ENCODE measurements around the gene CELA2B. TPM values are rescaled to one million over a fixed set of nuclear protein-coding genes. Genes with fewer than 3 reads are reported as not detected.

CELA2B gene
- total and polyA plus RNA-seq, 9 of the 15 experiments (the other 6 are each of a cell fraction or from before 2014, with no cell fraction given) = 0.25 to 2.1 (median 0.38) TPM; not detected in 5

- TF ChIP-seq ATF1 (CRISPR knock-in tag; IDR thresholded peaks at IDR 0.05) = no peak
- TF ChIP-seq ATF1 (tag; IDR thresholded peaks at IDR 0.05) = no peak
- no peak for TF ChIP-seq MAFK (IDR thresholded peaks at IDR 0.05; ENCODE audit: low read length)
- TF ChIP-seq RBM17 (IDR thresholded peaks at IDR 0.05; ENCODE audit: borderline replicate concordance, low read depth, low read length) = no peak
- no peak for TF ChIP-seq MYC (IDR thresholded peaks at IDR 0.05; ENCODE audit: low read depth, low read length)
- no peak for TF ChIP-seq MYC (CRISPR knock-in tag; IDR thresholded peaks at IDR 0.05; ENCODE audit: borderline replicate concordance, low read depth)
- TF ChIP-seq CBX5 (IDR thresholded peaks at IDR 0.05; ENCODE audit: borderline replicate concordance, low read depth) = no peak
- no peak for TF ChIP-seq REST (IDR thresholded peaks at IDR 0.05; ENCODE audit: borderline replicate concordance)
- no peak for TF ChIP-seq REST (CRISPR knock-in tag; IDR thresholded peaks at IDR 0.05; ENCODE audit: low read depth)
- TF ChIP-seq SETDB1 (IDR thresholded peaks at IDR 0.05; ENCODE audit: low read length) = no peak
- TF ChIP-seq ZKSCAN1 (IDR thresholded peaks at IDR 0.05; ENCODE audit: low read depth, low read length) = no peak
- TF ChIP-seq TARDBP (IDR thresholded peaks at IDR 0.05) = no peak
- TF ChIP-seq ZNF224 (CRISPR knock-in tag; IDR thresholded peaks at IDR 0.05) = no peak
- TF ChIP-seq PCBP2 (IDR thresholded peaks at IDR 0.05; ENCODE audit: low read depth, low read length, poor library complexity, severe bottlenecking) = no peak
- TF ChIP-seq HNRNPK (IDR thresholded peaks at IDR 0.05; ENCODE audit: low read depth, low read length, poor library complexity, severe bottlenecking) = no peak
- TF ChIP-seq, protein P1, sequence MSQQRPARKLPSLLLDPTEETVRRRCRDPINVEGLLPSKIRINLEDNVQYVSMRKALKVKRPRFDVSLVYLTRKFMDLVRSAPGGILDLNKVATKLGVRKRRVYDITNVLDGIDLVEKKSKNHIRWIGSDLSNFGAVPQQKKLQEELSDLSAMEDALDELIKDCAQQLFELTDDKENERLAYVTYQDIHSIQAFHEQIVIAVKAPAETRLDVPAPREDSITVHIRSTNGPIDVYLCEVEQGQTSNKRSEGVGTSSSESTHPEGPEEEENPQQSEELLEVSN (IDR thresholded peaks at IDR 0.05; ENCODE audit: borderline replicate concordance in 1 of 2, extremely low read depth in 1 of 2, insufficient read depth in 1 of 2, insufficient read length in 1 of 2, low read depth in 1 of 2, low read length in 1 of 2, poor library complexity in 1 of 2, severe bottlenecking in 1 of 2) = no peak
- no peak for TF ChIP-seq POLR3A (IDR thresholded peaks at IDR 0.05; ENCODE audit: borderline replicate concordance, extremely low read depth, insufficient read depth, insufficient read length)
- no peak for TF ChIP-seq LCOR (CRISPR knock-in tag; IDR thresholded peaks at IDR 0.05)
- no peak for TF ChIP-seq ZNF282 (CRISPR knock-in tag; IDR thresholded peaks at IDR 0.05)
Observed at GRCh38 chr1:15515022-15515663, 39.2 kb downstream of the CELA2B start (continued).
